Neuronal stem cell (in vitro differentiated cells): ENCODE measurements around the gene GPC5.

Experiments
- DNase-seq: peaks from one replicate; pipeline ENCODE4 v3.0.0-alpha.2; 2013; ENCODE audit warnings: low spot score
- H2AFZ ChIP-seq: one replicate; pipeline ENCODE4 v1.6.1; 2013; ENCODE audit warnings: mild to moderate bottlenecking, low read length, inconsistent platforms
- H2AK5ac ChIP-seq: 2 replicates; pipeline ENCODE4 v1.6.1; 2013; ENCODE audit warnings: low read depth, mild to moderate bottlenecking, inconsistent platforms, low read length, moderate library complexity, mixed read lengths
- H2BK120ac ChIP-seq: 2 replicates; pipeline ENCODE4 v1.6.1; 2013; ENCODE audit warnings: low read depth, mild to moderate bottlenecking, inconsistent platforms, low read length, moderate library complexity, mixed read lengths
- H2BK12ac ChIP-seq: one replicate; pipeline ENCODE4 v1.6.1; 2013; ENCODE audit warnings: low read length, inconsistent platforms
- H2BK15ac ChIP-seq: 2 replicates; pipeline ENCODE4 v1.6.1; 2013; ENCODE audit warnings: mild to moderate bottlenecking, low read length, inconsistent platforms, mixed read lengths
- H2BK5ac ChIP-seq: one replicate; pipeline ENCODE4 v1.6.1; 2013; ENCODE audit warnings: inconsistent platforms, mild to moderate bottlenecking, low read length, moderate library complexity
- H3K14ac ChIP-seq: one replicate; pipeline ENCODE4 v1.6.1; 2013; ENCODE audit warnings: low read length, inconsistent platforms
- H3K18ac ChIP-seq: 2 replicates; pipeline ENCODE4 v1.6.1; 2013; ENCODE audit warnings: low read length, inconsistent platforms
- H3K23ac ChIP-seq: 2 replicates; pipeline ENCODE4 v1.6.1; 2013; ENCODE audit warnings: low read depth, mild to moderate bottlenecking, mixed read lengths, low read length, inconsistent platforms; ENCODE audit not compliant: poor library complexity
- H3K27ac ChIP-seq: replicated peaks from 3 replicates; pipeline ENCODE4 v1.5.1; 2013; ENCODE audit warnings: low read length, inconsistent platforms
- H3K27me3 ChIP-seq, 3 experiments: 2 replicates each; pipeline ENCODE4 v1.6.1; 2013; ENCODE audit warnings: low read length in 3 of 3, mild to moderate bottlenecking in 2 of 3, inconsistent platforms in 1 of 3, low read depth in 1 of 3, mixed read lengths in 1 of 3, moderate library complexity in 1 of 3; ENCODE audit not compliant: control insufficient read depth in 3 of 3, insufficient read depth in 3 of 3
- H3K36me3 ChIP-seq, 2 donors: replicated peaks in 1 of 2; 2 replicates each; pipeline ENCODE4 v1.6.1; 2013; ENCODE audit warnings: low read length in 2 of 2; ENCODE audit not compliant: control insufficient read depth in 2 of 2, insufficient read depth in 2 of 2
- H3K4ac ChIP-seq: 2 replicates; pipeline ENCODE4 v1.6.1; 2013; ENCODE audit warnings: inconsistent platforms, mild to moderate bottlenecking, low read length, moderate library complexity
- H3K4me1 ChIP-seq, 2 donors: 1 replicate in 1 of 2; 2 replicates in 1 of 2; pipeline ENCODE4 v1.6.1; 2013; ENCODE audit warnings: low read length in 2 of 2, low read depth in 1 of 2; ENCODE audit not compliant: control insufficient read depth in 2 of 2, insufficient read depth in 1 of 2
- H3K4me2 ChIP-seq: one replicate; pipeline ENCODE4 v1.6.1; 2013; ENCODE audit warnings: mild to moderate bottlenecking, low read length, inconsistent platforms; ENCODE audit not compliant: insufficient read depth, poor library complexity, severe bottlenecking
- H3K4me3 ChIP-seq, 2 donors: 2 replicates each; pipeline ENCODE4 v1.5.1; 2013; ENCODE audit warnings: low read length in 2 of 2, mild to moderate bottlenecking in 2 of 2, inconsistent platforms in 1 of 2, moderate library complexity in 1 of 2
- H3K79me1 ChIP-seq: one replicate; pipeline ENCODE4 v1.6.1; 2013; ENCODE audit warnings: low read depth, mild to moderate bottlenecking, inconsistent platforms, low read length, moderate library complexity
- H3K9ac ChIP-seq: one replicate; pipeline ENCODE4 v1.6.1; 2013; ENCODE audit warnings: mild to moderate bottlenecking, low read depth, low read length, inconsistent platforms; ENCODE audit not compliant: poor library complexity
- H3K9me3 ChIP-seq, 2 donors: replicated peaks in 1 of 2; 2 replicates each; pipeline versions ENCODE3 to v1.6.1; 2013; ENCODE audit warnings: low read length in 2 of 2, mild to moderate bottlenecking in 2 of 2, inconsistent platforms in 1 of 2, low read depth in 1 of 2, mixed read lengths in 1 of 2, moderate library complexity in 1 of 2; ENCODE audit not compliant: control insufficient read depth in 2 of 2, insufficient read depth in 1 of 2
- H4K8ac ChIP-seq: one replicate; pipeline ENCODE4 v1.6.1; 2013; ENCODE audit warnings: low read depth, mild to moderate bottlenecking, inconsistent platforms, low read length, moderate library complexity
- H4K91ac ChIP-seq: one replicate; pipeline ENCODE4 v1.6.1; 2013; ENCODE audit warnings: low read length, low read depth, mild to moderate bottlenecking, inconsistent platforms; ENCODE audit not compliant: poor library complexity
- WGBS, 2 donors: extraction: QIAGEN DNeasy Blood & Tissue Kit; methylation state at CpG; one replicate each; pipeline ENCODE4 v1.1.7; 2013; ENCODE audit warnings: missing lambda C conversion rate in 2 of 2, mixed read lengths in 1 of 2; ENCODE audit not compliant: insufficient read length in 2 of 2, insufficient replicate concordance in 1 of 2; ENCODE audit errors: extremely low coverage in 2 of 2; 5-methylcytosine and 5-hydroxymethylcytosine counted together

The GPC5 gene

GRCh38 chr13:92767468-92767867 is 1369.0 kb downstream of the GPC5 start:
- Histone ChIP-seq H3K4me2 (no peak overlapping the region), H2BK12ac (no peak overlapping the region), H2BK15ac (no peak overlapping the region), H3K36me3 (no peaks in the 10 kb centered on the region), H3K4me1 (no peaks in the 10 kb centered on the region), H3K4ac (no peak overlapping the region), H3K4me3 (no peak overlapping the region), H3K27me3 (no peaks in the 10 kb centered on the region), H2AFZ (no peak overlapping the region), H2AK5ac (no peak overlapping the region), H2BK120ac (no peak overlapping the region), H3K14ac (no peak overlapping the region), H2BK5ac (no peak overlapping the region), H3K9me3 (peaks cover 0 to 3% of the 10 kb centered on the region in 2 donors), H3K79me1 (no peaks in the 10 kb centered on the region), H3K18ac (no peak overlapping the region), H4K8ac (no peak overlapping the region), H3K9ac (no peak overlapping the region), H3K27ac (no peak overlapping the region), H3K23ac (no peak overlapping the region), H4K91ac (no peak overlapping the region)
- no peak for DNase-seq
- WGBS, 2 donors = no CpG with 5 or more reads among the region's 3 CpGs

GRCh38 chr13:92768602-92769001 is 1370.2 kb downstream of the GPC5 start:
- Histone ChIP-seq H4K91ac (no peak overlapping the region), H3K36me3 (no peaks in the 10 kb centered on the region), H3K4ac (no peak overlapping the region), H3K23ac (no peak overlapping the region), H3K4me2 (no peak overlapping the region), H3K4me3 (no peak overlapping the region), H2BK12ac (no peak overlapping the region), H4K8ac (no peak overlapping the region), H2AFZ (no peak overlapping the region), H3K14ac (no peak overlapping the region), H2BK120ac (no peak overlapping the region), H3K9ac (no peak overlapping the region), H3K79me1 (no peaks in the 10 kb centered on the region), H3K18ac (no peak overlapping the region), H3K4me1 (no peaks in the 10 kb centered on the region), H3K27me3 (no peaks in the 10 kb centered on the region), H2BK15ac (no peak overlapping the region), H2AK5ac (no peak overlapping the region), H3K27ac (no peak overlapping the region), H2BK5ac (no peak overlapping the region), H3K9me3 (peaks cover 0 to 3% of the 10 kb centered on the region in 2 donors)
- DNase-seq = no peak
- no CpG with 5 or more reads among the region's 4 CpGs for WGBS, 2 donors

DNA sequence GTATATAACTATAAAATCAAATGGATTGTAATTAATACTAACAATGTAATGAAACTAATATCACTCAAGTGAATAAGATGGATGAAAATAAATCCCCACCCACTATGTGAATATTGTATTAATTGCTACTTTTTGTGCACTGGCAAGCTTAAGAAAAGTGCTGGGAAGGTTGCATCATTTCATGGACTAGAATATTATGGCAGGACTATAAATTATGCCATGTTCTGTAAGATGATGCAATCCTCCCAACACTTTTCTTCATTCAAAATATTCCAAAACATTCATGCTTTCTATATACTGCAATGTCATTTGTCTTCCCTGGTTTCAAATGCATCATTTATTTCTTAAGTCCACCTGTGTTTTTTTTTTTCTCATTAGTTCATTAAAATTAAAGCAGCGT is 1370.6 kb downstream of the GPC5 start:
- no peaks in the 10 kb centered on the region for H3K27me3 ChIP-seq
- no CpG with 5 or more reads among the region's 1 CpG for WGBS, 2 donors

DNA sequence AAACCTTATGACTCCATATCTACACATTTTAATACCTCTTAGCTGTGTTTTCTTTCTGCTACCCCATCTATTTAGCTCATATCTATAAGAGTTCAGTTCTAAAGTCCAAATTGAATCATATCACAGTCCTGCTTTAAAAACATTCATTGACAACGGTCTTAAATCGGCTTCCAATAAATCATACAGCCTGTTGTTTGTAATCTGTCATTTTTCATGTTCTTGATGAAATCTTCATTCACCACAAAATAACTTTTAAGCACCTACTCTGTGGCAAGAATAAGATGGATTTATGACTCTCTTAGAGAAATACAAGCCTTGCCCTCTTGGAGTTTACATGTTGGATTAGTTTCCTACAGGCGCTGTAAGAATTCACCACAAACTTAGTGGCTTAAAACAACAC is 1377.2 kb downstream of the GPC5 start:
- Histone ChIP-seq H4K8ac (no peak overlapping the region), H3K14ac (no peak overlapping the region), H3K27ac (no peak overlapping the region), H4K91ac (no peak overlapping the region), H3K18ac (no peak overlapping the region), H3K4me2 (no peak overlapping the region), H3K27me3 (no peaks in the 10 kb centered on the region), H3K9me3 (no peaks in the 10 kb centered on the region), H2AFZ (no peak overlapping the region), H3K9ac (no peak overlapping the region), H3K23ac (no peak overlapping the region), H3K4ac (no peak overlapping the region), H2BK120ac (no peak overlapping the region), H3K79me1 (no peaks in the 10 kb centered on the region), H2BK12ac (no peak overlapping the region), H2BK5ac (no peak overlapping the region), H3K4me1 (no peaks in the 10 kb centered on the region), H3K4me3 (no peak overlapping the region), H2BK15ac (no peak overlapping the region), H2AK5ac (no peak overlapping the region), H3K36me3 (no peaks in the 10 kb centered on the region)
- no peak for DNase-seq
- no CpG with 5 or more reads among the region's 3 CpGs for WGBS, 2 donors

More for the DNA sequence above, 1370.6 kb downstream of the GPC5 start:
- Histone ChIP-seq H4K8ac (no peak overlapping the region), H3K4ac (no peak overlapping the region), H2BK15ac (no peak overlapping the region), H4K91ac (no peak overlapping the region), H2BK120ac (no peak overlapping the region), H3K9me3 (peaks cover 0 to under 1% of the 10 kb centered on the region in 2 donors), H3K36me3 (no peaks in the 10 kb centered on the region), H2AFZ (no peak overlapping the region), H3K27ac (no peak overlapping the region), H3K18ac (no peak overlapping the region), H3K79me1 (no peaks in the 10 kb centered on the region), H2AK5ac (no peak overlapping the region), H2BK12ac (no peak overlapping the region), H3K4me3 (no peak overlapping the region), H2BK5ac (no peak overlapping the region), H3K9ac (no peak overlapping the region), H3K23ac (no peak overlapping the region), H3K4me1 (no peaks in the 10 kb centered on the region), H3K4me2 (no peak overlapping the region), H3K14ac (no peak overlapping the region)
- DNase-seq = no peak
